ENCODE results near the gene B4GAT1. TPM values are rescaled to one million over a fixed set of nuclear protein-coding genes. Genes with fewer than 3 reads are reported as not detected.

B4GAT1 gene
- total and polyA plus RNA-seq, 2 of the 4 experiments (the other 2 are of a cell fraction): 10.6 to 18.4 TPM

DNA sequence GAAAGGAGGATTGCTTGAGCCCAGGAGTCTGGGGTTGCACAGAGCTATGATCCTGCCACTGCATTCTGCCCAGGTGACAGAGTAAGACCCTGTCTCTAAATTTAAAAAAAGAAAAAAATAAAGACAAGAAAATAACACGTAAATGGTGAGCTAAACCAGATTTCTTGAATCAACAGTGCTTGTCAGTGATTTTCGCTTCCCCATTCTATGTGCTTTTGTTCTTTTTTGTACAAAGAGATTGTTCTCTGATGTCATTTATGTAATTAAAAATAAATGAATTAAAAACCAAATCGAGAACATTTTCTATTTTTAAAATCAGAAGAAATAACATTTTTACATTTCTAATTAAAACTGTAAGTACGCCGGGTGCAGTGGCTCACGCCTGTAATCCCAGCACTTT is 43.9 kb upstream of the B4GAT1 start:
- intact Hi-C loops (cut with micrococcal nuclease): no loop called here
- Histone ChIP-seq H2BK5ac (ENCODE audit: low read depth, low read length, poor library complexity, severe bottlenecking) (no peak overlapping the region), H3K4ac (ENCODE audit: low read depth, low read length) (no peak overlapping the region), H4K8ac (ENCODE audit: low read depth in 2 of 2, low read length in 2 of 2) (no peak overlapping the region), H3K27me3 (ENCODE audit: control insufficient read depth, insufficient read depth, low read length) (peaks cover 12% of the 10 kb centered on the region), H3K9me3 (ENCODE audit: control insufficient read depth, insufficient read depth, low read length) (no peaks in the 10 kb centered on the region), H2AK9ac (replicated peaks; ENCODE audit: low read depth, low read length, poor library complexity) (no peak overlapping the region), H3K9me1 (ENCODE audit: insufficient read depth, low read length) (no peaks in the 10 kb centered on the region), H2AK5ac (ENCODE audit: low read depth, low read length) (no peak overlapping the region), H2BK15ac (ENCODE audit: low read depth, low read length) (no peak overlapping the region), H2BK20ac (ENCODE audit: low read depth, low read length) (no peak overlapping the region), H3K4me2 (ENCODE audit: low read depth, low read length) (no peak overlapping the region), H2AFZ (replicated peaks; ENCODE audit: low read length, poor library complexity) (no peak overlapping the region), H3K4me1 (ENCODE audit: control insufficient read depth, insufficient read depth, low read length) (no peaks in the 10 kb centered on the region), H4K5ac (ENCODE audit: low read depth, low read length) (no peak overlapping the region), H3K27ac (ENCODE audit: insufficient read depth, low read length) (no peak overlapping the region), H3K56ac (ENCODE audit: extremely low read depth, insufficient read depth, low read length) (no peak overlapping the region), H4K91ac (ENCODE audit: insufficient read depth, low read depth, low read length) (no peak overlapping the region), H3K9ac (ENCODE audit: low read depth, low read length) (no peak overlapping the region), H4K20me1 (ENCODE audit: insufficient read depth, low read length) (no peaks in the 10 kb centered on the region), H3K4me3 (ENCODE audit: insufficient read depth, low read depth, low read length) (no peak overlapping the region), H2BK120ac (ENCODE audit: low read depth, low read length) (no peak overlapping the region), H3K14ac (replicated peaks; ENCODE audit: low read depth, low read length) (no peak overlapping the region), H3K18ac (ENCODE audit: low read depth, low read length) (no peak overlapping the region), H3K23ac (ENCODE audit: low read depth, low read length) (no peak overlapping the region), H3K36me3 (ENCODE audit: control insufficient read depth, insufficient read depth, low read length) (no peaks in the 10 kb centered on the region), H3K79me1 (ENCODE audit: low read depth in 1 of 2, low read length in 2 of 2) (no peaks in the 10 kb centered on the region)
- dilution Hi-C loops (cut with HindIII; ENCODE audit: low sequenced_read_pairs, unreplicated experiment): no loop called here
- in situ Hi-C loops (cut with MboI; ENCODE audit: low sequenced_read_pairs): no loop called here
- ChIA-PET CTCF (interaction anchor here (1.3 kb wide), 1 partner anchor 80 kb away, joined by 4 read pairs; no protein-coding TSS in a partner anchor), POLR2A (ENCODE audit: unreplicated experiment) (no interaction called here)
- no peak for TF ChIP-seq RAD21 (IDR thresholded peaks at IDR 0.05; ENCODE audit: low read length)
- no peak for TF ChIP-seq MXI1 (IDR thresholded peaks at IDR 0.05; ENCODE audit: borderline replicate concordance, low read depth, low read length)
- no peak for TF ChIP-seq SMC3 (IDR thresholded peaks at IDR 0.05; ENCODE audit: low read depth, low read length)
- no peak for TF ChIP-seq RFX5 (IDR thresholded peaks at IDR 0.05; ENCODE audit: low read depth, low read length)
- TF ChIP-seq MAFK (IDR thresholded peaks at IDR 0.05; ENCODE audit: low read depth, low read length): no peak
- no peak for TF ChIP-seq CHD1 (IDR thresholded peaks at IDR 0.05; ENCODE audit: low read depth, low read length)
- no peak for TF ChIP-seq NFE2L2 (IDR thresholded peaks at IDR 0.05; ENCODE audit: low read depth, low read length)
- TF ChIP-seq USF2 (IDR thresholded peaks at IDR 0.05; ENCODE audit: low read depth, low read length): no peak
- TF ChIP-seq POLR2A (IDR thresholded peaks at IDR 0.05; ENCODE audit: low read depth, low read length): no peak
- TF ChIP-seq CEBPB (IDR thresholded peaks at IDR 0.05; ENCODE audit: low read depth, low read length): no peak
- no peak for TF ChIP-seq BHLHE40 (IDR thresholded peaks at IDR 0.05; ENCODE audit: low read depth, low read length)
- no peak for TF ChIP-seq RCOR1 (IDR thresholded peaks at IDR 0.05; ENCODE audit: insufficient replicate concordance, low read length)
- TF ChIP-seq, protein P1, sequence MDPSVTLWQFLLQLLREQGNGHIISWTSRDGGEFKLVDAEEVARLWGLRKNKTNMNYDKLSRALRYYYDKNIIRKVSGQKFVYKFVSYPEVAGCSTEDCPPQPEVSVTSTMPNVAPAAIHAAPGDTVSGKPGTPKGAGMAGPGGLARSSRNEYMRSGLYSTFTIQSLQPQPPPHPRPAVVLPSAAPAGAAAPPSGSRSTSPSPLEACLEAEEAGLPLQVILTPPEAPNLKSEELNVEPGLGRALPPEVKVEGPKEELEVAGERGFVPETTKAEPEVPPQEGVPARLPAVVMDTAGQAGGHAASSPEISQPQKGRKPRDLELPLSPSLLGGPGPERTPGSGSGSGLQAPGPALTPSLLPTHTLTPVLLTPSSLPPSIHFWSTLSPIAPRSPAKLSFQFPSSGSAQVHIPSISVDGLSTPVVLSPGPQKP (IDR thresholded peaks at IDR 0.05; ENCODE audit: borderline replicate concordance, low read depth, low read length): no peak
- no peak for TF ChIP-seq MAZ (IDR thresholded peaks at IDR 0.05; ENCODE audit: borderline replicate concordance, low read depth, low read length)
- TF ChIP-seq, protein P2, sequence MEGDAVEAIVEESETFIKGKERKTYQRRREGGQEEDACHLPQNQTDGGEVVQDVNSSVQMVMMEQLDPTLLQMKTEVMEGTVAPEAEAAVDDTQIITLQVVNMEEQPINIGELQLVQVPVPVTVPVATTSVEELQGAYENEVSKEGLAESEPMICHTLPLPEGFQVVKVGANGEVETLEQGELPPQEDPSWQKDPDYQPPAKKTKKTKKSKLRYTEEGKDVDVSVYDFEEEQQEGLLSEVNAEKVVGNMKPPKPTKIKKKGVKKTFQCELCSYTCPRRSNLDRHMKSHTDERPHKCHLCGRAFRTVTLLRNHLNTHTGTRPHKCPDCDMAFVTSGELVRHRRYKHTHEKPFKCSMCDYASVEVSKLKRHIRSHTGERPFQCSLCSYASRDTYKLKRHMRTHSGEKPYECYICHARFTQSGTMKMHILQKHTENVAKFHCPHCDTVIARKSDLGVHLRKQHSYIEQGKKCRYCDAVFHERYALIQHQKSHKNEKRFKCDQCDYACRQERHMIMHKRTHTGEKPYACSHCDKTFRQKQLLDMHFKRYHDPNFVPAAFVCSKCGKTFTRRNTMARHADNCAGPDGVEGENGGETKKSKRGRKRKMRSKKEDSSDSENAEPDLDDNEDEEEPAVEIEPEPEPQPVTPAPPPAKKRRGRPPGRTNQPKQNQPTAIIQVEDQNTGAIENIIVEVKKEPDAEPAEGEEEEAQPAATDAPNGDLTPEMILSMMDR (conservative IDR thresholded peaks at IDR 0.05; ENCODE audit: low read depth, low read length): no peak
- no peak for TF ChIP-seq FOS (IDR thresholded peaks at IDR 0.05; ENCODE audit: low read depth, low read length)
- WGBS, 2 experiments (ENCODE audit: extremely low coverage in 2 of 2, insufficient read length in 1 of 2): no CpG with 5 or more reads among the region's 6 CpGs
- no peak for DNase-seq
- no TSS peak for BruUV-seq (replicated peaks)
- no peak for ATAC-seq (ENCODE audit: low read depth)
